NCI-H446 (cell line): Measurements from ENCODE around the gene MAML3.

ENCODE experiments used
- DNase-seq, 2 experiments: peaks; one replicate each; lab custom pipeline; 2025; lab: John Stamatoyannopoulos, UW

The MAML3 gene

GRCh38 chr4:140071806-140072205 is 82.2 kb downstream of the MAML3 start:
- no peak for DNase-seq

DNA sequence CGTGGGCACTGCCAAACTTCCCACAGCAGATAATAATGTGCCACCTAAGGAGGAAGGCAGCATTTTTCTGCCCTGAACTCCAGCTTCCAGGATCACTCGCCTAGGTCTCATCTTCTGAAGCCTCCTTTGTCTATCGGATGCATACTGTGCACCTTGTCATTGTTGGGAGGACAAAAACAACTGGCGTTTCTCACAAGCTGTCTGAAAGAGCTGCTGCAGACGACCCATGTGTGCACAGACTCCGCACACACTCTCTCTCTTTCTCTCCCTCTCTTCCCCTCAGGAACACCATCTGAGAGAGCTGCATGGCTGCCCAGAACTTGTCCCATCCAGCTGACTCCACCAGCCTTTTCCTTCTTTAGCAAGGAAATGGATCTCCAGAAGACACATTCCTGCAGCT is 83.0 kb downstream of the MAML3 start:
- DNase-seq = no peak

GRCh38 chr4:140070366-140070765 is 83.6 kb downstream of the MAML3 start:
- DNase-seq = no peak

DNA sequence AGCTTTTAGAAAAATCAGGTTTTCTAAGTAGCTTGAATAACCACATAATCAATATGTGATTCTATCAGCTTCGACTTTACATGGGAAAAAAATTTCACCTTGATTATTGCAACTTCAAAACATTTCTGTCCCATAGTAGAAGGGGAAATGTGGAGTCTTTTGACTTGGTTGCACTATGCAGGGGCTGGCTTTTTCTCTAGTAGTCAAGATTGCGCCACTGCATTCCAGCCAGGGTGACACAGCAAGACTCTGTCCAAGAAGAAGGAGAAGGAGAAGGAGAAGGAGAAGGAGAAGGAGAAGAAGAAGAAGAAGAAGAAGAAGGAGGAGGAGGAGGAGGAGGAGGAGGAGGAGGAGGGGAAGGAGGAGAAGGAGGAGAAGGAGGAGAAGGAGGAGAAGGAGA is 84.9 kb downstream of the MAML3 start:
- no peak for DNase-seq

DNA sequence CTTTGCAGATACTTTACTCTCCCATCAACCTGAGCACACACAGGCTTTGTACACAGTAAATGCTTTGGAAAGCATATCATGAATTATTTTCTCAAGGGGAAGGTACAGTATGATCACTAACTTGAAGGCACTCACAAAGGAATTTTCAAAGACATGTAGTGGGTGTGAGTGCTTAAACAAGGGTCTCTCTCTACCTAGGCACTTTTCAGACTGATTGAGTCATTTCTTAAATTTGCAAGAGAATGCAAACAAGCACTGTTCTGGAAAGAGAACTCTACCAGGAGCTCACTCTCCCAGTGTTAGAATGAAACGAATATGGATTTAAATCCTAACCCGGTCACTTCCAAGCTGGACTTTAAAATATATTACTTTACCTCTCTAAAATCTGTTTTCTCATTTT is 85.7 kb downstream of the MAML3 start:
- DNase-seq = no peak

- DNase-seq = no peak
Observed at GRCh38 chr4:140066031-140066930, 87.7 kb downstream of the MAML3 start.

DNA sequence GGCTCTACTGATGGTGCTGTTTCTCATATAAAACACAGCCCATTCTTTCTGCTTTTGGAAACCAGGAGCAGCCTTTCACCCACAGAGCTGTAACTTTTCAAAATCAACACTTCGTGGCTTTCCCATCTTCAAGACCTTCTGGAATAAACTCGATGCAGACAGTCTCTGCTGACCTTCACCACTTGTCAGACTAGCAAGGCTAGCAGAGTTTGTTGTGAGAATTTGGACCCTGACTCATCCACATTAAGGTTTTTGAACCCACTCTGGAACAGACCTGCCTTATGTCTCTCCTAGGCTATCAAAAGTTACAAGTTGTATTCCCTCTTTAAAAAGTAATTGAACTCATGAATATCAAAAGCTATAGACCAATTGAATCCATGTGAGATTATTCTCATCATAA is 88.6 kb downstream of the MAML3 start:
- no peak for DNase-seq

- DNase-seq = no peak
Observed at GRCh38 chr4:140061659-140062289, 92.2 kb downstream of the MAML3 start.

DNA sequence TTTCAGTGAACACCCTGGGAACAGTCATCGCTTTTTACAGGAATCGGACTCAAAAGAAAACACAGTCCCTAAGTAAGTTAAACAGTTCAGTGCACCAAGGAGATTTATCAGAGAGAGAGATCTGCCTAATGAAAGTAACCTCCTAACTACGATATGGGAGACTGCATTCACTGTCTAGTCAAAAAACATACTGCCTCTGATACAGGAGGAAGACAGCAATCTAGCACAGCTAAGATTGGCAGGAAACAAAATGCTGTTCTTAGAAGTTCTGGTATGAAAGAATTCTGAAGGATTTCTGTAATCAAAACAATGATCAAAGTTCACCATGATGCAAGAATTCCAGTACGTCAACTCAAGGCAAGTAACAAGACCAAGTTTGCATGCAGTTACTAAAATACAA is 92.8 kb downstream of the MAML3 start:
- no peak for DNase-seq

DNA sequence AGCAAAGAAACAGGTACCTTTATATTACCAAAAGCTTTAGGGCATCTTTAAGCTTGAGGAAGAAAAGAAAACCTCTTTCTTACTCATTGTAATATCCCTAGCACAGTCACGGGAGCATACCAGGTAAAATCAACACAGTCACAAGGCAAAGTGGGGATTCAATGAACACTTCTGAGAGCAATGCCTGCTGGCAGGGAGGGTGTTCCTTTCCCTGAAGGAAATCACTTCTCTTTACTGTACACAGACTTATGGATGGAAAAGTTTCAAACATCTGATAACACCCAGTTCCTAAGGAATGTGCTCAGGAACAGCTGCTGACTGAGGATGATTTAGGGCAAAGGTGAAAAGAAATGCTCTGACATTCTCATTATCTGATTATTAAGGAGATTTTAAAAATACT is 94.8 kb downstream of the MAML3 start:
- DNase-seq = no peak

DNA sequence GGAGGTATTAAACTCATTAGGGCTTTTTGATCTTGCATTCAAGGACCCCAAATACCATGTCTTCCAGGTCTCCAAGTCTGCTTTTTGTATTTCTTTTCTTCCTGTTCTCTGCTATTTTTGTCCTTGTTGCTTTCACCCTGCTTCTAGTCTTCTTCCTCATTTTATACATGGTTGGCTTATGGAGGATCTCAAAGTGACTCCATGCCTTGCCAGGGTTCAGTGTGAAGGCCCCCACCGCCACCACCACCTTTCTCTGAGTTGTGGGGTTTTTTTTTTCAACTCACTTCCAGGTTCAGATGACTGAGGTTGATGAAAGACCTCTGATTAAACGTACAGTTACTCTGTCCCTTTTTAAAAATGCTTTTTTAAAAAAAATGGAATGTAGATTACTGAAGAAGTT is 96.3 kb downstream of the MAML3 start:
- DNase-seq = no peak

- DNase-seq = no peak
Observed at GRCh38 chr4:140056015-140056414, 98.0 kb downstream of the MAML3 start.

DNA sequence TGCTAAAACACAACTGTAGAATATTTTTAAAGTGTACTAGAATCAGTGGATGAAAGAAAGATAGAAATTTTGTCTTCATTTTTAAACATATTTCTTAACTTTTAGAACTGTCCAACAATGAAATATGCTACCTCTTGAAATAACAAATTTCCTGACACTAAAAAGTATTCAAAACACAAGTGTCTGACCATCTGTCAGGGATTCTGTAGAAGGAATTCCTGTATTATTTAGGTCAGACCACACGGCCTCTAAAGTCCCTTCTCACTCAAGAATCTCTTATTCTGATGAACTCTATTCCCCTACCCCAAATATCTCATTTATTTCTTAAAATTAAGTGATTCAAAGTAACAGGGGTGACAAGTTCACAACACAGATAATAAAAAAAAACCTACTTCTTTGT is 99.1 kb downstream of the MAML3 start:
- DNase-seq = peak in 1 of 2 experiments; percentile 30

DNA sequence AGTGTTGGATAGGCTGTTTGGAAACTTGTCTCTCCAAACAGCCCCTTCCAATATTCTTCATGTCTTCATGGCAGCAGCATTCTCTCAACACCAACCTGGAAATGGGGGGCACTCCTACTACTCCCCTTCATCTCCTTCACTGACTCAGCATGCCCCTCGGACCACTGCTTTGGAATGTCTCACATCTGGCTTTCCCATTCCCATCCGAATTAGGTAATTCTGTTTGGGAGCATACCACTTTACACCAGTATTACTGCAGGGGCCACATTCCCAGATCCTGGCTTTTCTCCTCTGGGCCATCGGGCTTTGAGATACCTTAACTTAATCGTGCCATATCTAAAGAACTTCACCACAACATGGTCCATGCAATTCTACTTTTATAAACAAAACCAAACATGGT is 100.8 kb downstream of the MAML3 start:
- DNase-seq = no peak

GRCh38 chr4:140052050-140052449 is 101.9 kb downstream of the MAML3 start:
- DNase-seq = peak in 1 of 2 experiments; percentile 31

GRCh38 chr4:140049849-140050637 is 103.9 kb downstream of the MAML3 start:
- peak; percentile 77 to 91 for DNase-seq

DNA sequence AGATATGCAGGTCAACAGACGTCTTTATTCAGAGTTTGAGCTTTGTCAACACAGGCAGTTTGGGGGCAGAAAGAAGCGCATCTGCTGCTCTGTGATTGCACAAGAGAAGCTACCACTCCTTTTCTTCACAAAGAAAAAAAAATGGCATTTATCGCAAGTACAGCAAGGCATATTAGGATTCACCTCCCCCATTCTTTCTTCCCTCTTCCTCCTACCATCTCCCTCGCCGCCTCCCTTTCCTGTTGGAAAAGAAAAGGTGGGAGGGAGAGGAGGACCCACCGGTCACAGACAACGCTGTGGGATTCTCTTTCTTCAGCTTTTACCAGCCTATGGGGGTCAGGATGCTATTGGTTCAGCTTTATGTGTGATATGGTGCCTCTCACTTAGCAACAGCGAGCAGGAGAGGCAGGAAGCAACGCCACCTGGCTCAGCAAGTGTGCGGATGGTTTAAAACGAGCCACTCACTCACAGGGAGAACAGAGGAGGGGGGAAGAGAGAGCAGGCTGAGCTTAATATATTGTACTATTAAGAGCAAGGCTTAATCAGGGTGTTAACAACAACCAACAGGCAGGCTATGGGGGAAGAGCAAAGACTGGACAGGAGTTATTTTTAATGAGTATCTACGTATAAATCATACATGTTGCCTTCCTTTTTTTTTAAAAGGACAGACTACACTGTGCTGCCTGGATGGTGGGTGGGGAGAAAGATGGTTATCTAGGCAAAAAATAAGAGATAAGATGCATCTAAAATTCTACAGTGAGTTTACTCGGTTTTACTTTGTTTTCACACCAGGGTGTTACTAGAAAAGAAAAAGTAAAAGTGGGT is 104.7 kb downstream of the MAML3 start:
- DNase-seq = peak; percentile 83

- peak in 1 of 2 experiments; percentile 33 for DNase-seq
Observed at GRCh38 chr4:140048419-140048995, 105.5 kb downstream of the MAML3 start.

GRCh38 chr4:140047786-140048185 is 106.2 kb downstream of the MAML3 start:
- DNase-seq = no peak

DNA sequence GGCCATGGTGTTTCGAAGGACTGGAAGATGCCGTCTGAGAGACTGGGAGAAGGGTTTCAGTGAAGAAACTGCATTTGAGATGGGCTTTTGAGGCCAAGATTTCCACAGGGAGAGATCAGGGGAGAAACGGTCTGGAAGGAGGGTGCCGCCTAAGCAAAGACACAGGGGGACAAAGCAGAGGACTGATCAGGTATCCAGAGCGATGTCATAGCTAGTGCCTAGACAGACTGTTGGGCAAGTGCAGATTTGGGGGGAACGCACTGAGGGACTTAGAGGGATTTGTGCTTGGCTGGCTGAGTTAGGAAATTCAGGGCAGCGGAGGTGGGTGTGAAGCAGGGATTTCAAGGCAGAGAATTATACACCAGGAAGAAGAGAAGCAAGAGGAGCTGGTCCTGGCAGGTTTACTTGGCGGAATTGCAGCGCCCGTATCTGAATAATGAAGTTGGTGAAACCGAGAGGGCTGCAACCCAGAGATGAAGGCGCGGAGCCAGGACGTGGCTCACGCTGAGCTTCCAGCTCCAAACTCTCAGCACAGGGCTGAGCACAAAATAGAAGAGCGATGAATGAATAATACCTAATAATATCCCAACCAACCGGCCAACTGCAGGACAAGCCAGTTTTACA is 106.9 kb downstream of the MAML3 start:
- peak; percentile 41 to 78 for DNase-seq

DNA sequence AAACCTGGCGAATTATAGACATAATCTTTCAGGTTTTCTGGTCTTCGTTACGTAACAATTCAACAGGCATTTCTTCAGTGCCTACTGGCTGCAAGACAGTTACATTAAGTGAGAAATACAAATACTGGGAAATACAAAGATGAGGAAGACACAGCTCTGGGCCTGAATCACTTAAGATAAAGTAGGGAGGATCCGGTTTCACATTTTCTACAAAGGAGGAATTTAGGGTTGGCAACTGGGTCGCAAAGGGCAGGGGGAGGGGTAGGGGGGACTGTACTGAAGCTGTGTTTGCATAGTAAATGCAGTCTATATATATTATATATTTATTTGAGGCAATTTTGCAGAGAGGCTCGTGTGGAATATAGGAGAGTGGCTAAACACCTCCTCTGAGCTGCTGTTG is 107.4 kb downstream of the MAML3 start:
- no peak for DNase-seq
